ENCODE results near the gene ATP2B3.

Gene ATP2B3

GRCh38 chrX:153631907-153632594, 114.6 kb downstream of the ATP2B3 start:
- H3K4me3 ChIP-seq (ENCODE audit: low read depth, low read length), result no peak overlapping the region
